Naive thymus-derived CD8-positive, alpha-beta T cell (primary cell): Measurements from ENCODE around the gene NKG7. TPM values are rescaled to one million over a fixed set of nuclear protein-coding genes. Genes with fewer than 3 reads are reported as not detected.

Experiments
- ATAC-seq, 2 donors: fragments of 150-1000 bp; cut with Tn5 transposase in 1 of 2; sonication (Bioruptor Pico), chemical (Tn5 transposase) in 1 of 2; 1 replicate in 1 of 2; 2 replicates in 1 of 2; pipeline ENCODE4 v1.10.0; 2021; ENCODE audit warnings: mild to moderate bottlenecking in 2 of 2, moderate library complexity in 2 of 2
- POLR2A ChIA-PET: fragments of 350-600 bp; sonication (Branson Sonifier 250); formaldehyde crosslinking; loops from one replicate; lab custom pipeline; 2021; ENCODE audit warnings: antibody characterized with exemption; lab: Charles Lee
- DNase-seq, 10 donors: peaks; one replicate each; pipeline versions ENCODE4 v3.0.0 to v3.0.0-alpha.2; 2020 to 2022
- H3K27ac Mint-ChIP-seq, 10 donors: one replicate each; pipeline ENCODE4 v1.8.0; 2020 to 2022; ENCODE audit warnings: mild to moderate bottlenecking in 10 of 10, mixed read lengths in 10 of 10, moderate library complexity in 4 of 10, inconsistent platforms in 1 of 10
- H3K27me3 Mint-ChIP-seq, 5 donors: one replicate each; pipeline ENCODE4 v1.8.0; 2021 to 2022; ENCODE audit warnings: mixed read lengths in 5 of 5
- H3K36me3 Mint-ChIP-seq, 3 donors: one replicate each; pipeline ENCODE4 v1.8.0; 2020 to 2022; ENCODE audit warnings: mixed read lengths in 3 of 3, mild to moderate bottlenecking in 2 of 3, inconsistent platforms in 1 of 3
- H3K4me1 Mint-ChIP-seq, 4 donors: one replicate each; pipeline ENCODE4 v1.8.0; 2021 to 2022; ENCODE audit warnings: mixed read lengths in 4 of 4
- H3K4me3 Mint-ChIP-seq, 10 donors: one replicate each; pipeline ENCODE4 v1.8.0; 2020 to 2022; ENCODE audit warnings: mild to moderate bottlenecking in 10 of 10, mixed read lengths in 10 of 10, moderate library complexity in 6 of 10, inconsistent platforms in 1 of 10
- H3K9me3 Mint-ChIP-seq, 9 donors: one replicate each; pipeline ENCODE4 v1.8.0; 2020 to 2022; ENCODE audit warnings: mixed read lengths in 9 of 9, mild to moderate bottlenecking in 3 of 9, inconsistent platforms in 1 of 9, moderate library complexity in 1 of 9
- polyA plus RNA-seq, 3 donors: library from polyadenylated mRNA; unstranded; fragments of 300-500 nt; fragmentation: Illumina TruSeq; gene quantifications; one replicate each; pipeline ENCODE4 v1.2.3, GENCODE V29; 2021
- total RNA-seq, 8 experiments: library from RNA in 2 of 8; stranded (reverse) in 2 of 8; gene quantifications; one replicate each; pipeline ENCODE4 v1.2.3 and lab custom pipeline; 2021 to 2026

Gene NKG7
- total and polyA plus RNA-seq, 5 experiments from 2014 or later: 3.8 to 1,629 (median 41.7) TPM

GRCh38 chr19:51339687-51340656, 32.5 kb downstream of the NKG7 start:
- H3K36me3 Mint-ChIP-seq: peaks cover 0 to 2% (median 0%) of the 10 kb centered on the region in 3 donors
- POLR2A ChIA-PET: interaction anchor here (0.7 to 1.9 kb wide), 5 partner anchors 28 to 102 kb away, joined by 3 to 5 read pairs (median 4); partner anchors contain the start of genes NKG7 and SIGLEC10
- H3K4me1 Mint-ChIP-seq: peaks cover 20 to 35% (median 21%) of the 10 kb centered on the region in 4 donors

GRCh38 chr19:51339313-51339686, 33.2 kb downstream of the NKG7 start:
- DNase-seq: no peak
- H3K27ac Mint-ChIP-seq: peak overlapping the region in 9 of 10 donors; percentile 18 to 84 (median 61)
- peak overlapping the region; percentile 75 to 92 (median 89) for H3K4me3 Mint-ChIP-seq
- H3K4me1 Mint-ChIP-seq: peaks cover 20 to 31% (median 21%) of the 10 kb centered on the region in 4 donors
- ATAC-seq: peak in 1 of 2 donors; percentile 6
- H3K27me3 Mint-ChIP-seq: peaks cover 0 to 12% (median 3%) of the 10 kb centered on the region in 5 donors
- H3K9me3 Mint-ChIP-seq: no peaks in the 10 kb centered on the region
- H3K36me3 Mint-ChIP-seq: no peaks in the 10 kb centered on the region
- POLR2A ChIA-PET: interaction anchor here (0.7 to 1.0 kb wide), 2 partner anchors 29 to 33 kb away, joined by 4 to 5 read pairs; partner anchors contain the start of gene NKG7

More at GRCh38 chr19:51339687-51340656, 32.5 kb downstream of the NKG7 start:
- Mint-ChIP-seq H3K4me3 (peak overlapping the region; percentile 75 to 92 (median 89)), H3K27ac (peak overlapping the region in 7 of 10 donors; percentile 47 to 84 (median 61)), H3K9me3 (no peaks in the 10 kb centered on the region), H3K27me3 (peaks cover 0 to 6% (median 3%) of the 10 kb centered on the region in 5 donors)
- DNase-seq (peak; percentile 33 to 89 (median 68)), ATAC-seq (peak; percentile 52 to 53)

GRCh38 chr19:51338563-51339312, 33.7 kb downstream of the NKG7 start:
- DNase-seq: peak; percentile 68 to 89 (median 83)
- H3K4me3 Mint-ChIP-seq: peak overlapping the region; percentile 75 to 92 (median 89)
- H3K36me3 Mint-ChIP-seq: no peaks in the 10 kb centered on the region
- ATAC-seq: peak; percentile 86 to 89
- H3K9me3 Mint-ChIP-seq: no peaks in the 10 kb centered on the region
- H3K4me1 Mint-ChIP-seq: peaks cover 20 to 26% (median 21%) of the 10 kb centered on the region in 4 donors
- POLR2A ChIA-PET: interaction anchor here (0.7 to 1.0 kb wide), 2 partner anchors 29 to 34 kb away, joined by 4 to 5 read pairs; partner anchors contain the start of gene NKG7
- peak overlapping the region in 9 of 10 donors; percentile 18 to 84 (median 61) for H3K27ac Mint-ChIP-seq
- H3K27me3 Mint-ChIP-seq: peaks cover 2 to 18% (median 5%) of the 10 kb centered on the region in 5 donors

GRCh38 chr19:51337861-51338562, 34.4 kb downstream of the NKG7 start:
- POLR2A ChIA-PET: no interaction called here
- ATAC-seq (no peak), DNase-seq (no peak)
- H3K9me3 Mint-ChIP-seq: no peaks in the 10 kb centered on the region
- H3K4me3 Mint-ChIP-seq: peak overlapping the region; percentile 75 to 92 (median 89)
- peaks cover 19 to 22% (median 21%) of the 10 kb centered on the region in 4 donors for H3K4me1 Mint-ChIP-seq
- H3K27ac Mint-ChIP-seq: no peak overlapping the region
- no peaks in the 10 kb centered on the region for H3K36me3 Mint-ChIP-seq
- peaks cover 2 to 20% (median 5%) of the 10 kb centered on the region in 5 donors for H3K27me3 Mint-ChIP-seq

- Mint-ChIP-seq H3K9me3 (no peaks in the 10 kb centered on the region), H3K4me1 (peaks cover 14 to 22% (median 16%) of the 10 kb centered on the region in 4 donors), H3K27ac (no peak overlapping the region), H3K36me3 (no peaks in the 10 kb centered on the region), H3K4me3 (no peak overlapping the region), H3K27me3 (peaks cover 2 to 21% (median 5%) of the 10 kb centered on the region in 5 donors)
- DNase-seq: no peak
- POLR2A ChIA-PET: no interaction called here
- ATAC-seq: no peak
These were observed 35.2 kb downstream of the NKG7 start for GRCh38 chr19:51337141-51337860.

- peaks cover 0 to 9% (median 0%) of the 10 kb centered on the region in 9 donors for H3K9me3 Mint-ChIP-seq
- POLR2A ChIA-PET: interaction anchor here (0.7 kb wide), 1 partner anchor 82 kb away, joined by 3 read pairs; no protein-coding TSS in a partner anchor
- peaks cover 6 to 8% (median 7%) of the 10 kb centered on the region in 4 donors for H3K4me1 Mint-ChIP-seq
- H3K27ac Mint-ChIP-seq: peak overlapping the region in 1 of 10 donors; percentile 80
- no peak overlapping the region for H3K4me3 Mint-ChIP-seq
- peaks cover 3 to 18% (median 5%) of the 10 kb centered on the region in 3 donors for H3K36me3 Mint-ChIP-seq
- ATAC-seq: no peak
- H3K27me3 Mint-ChIP-seq: peaks cover 19 to 55% (median 29%) of the 10 kb centered on the region in 5 donors
- DNase-seq: no peak
These were observed 38.5 kb downstream of the NKG7 start for GRCh38 chr19:51333836-51334460.

- H3K27me3 Mint-ChIP-seq: peaks cover 24 to 77% (median 43%) of the 10 kb centered on the region in 5 donors
- ATAC-seq: no peak
- H3K9me3 Mint-ChIP-seq: peaks cover 0 to 9% (median 0%) of the 10 kb centered on the region in 9 donors
- POLR2A ChIA-PET: no interaction called here
- H3K4me3 Mint-ChIP-seq: no peak overlapping the region
- H3K27ac Mint-ChIP-seq: no peak overlapping the region
- DNase-seq: no peak
- peaks cover 7 to 9% (median 7%) of the 10 kb centered on the region in 4 donors for H3K4me1 Mint-ChIP-seq
- H3K36me3 Mint-ChIP-seq: peaks cover 3 to 18% (median 5%) of the 10 kb centered on the region in 3 donors
These were observed 40.7 kb downstream of the NKG7 start for GRCh38 chr19:51331716-51332115.

GRCh38 chr19:51331193-51331592, 41.3 kb downstream of the NKG7 start:
- POLR2A ChIA-PET: no interaction called here
- no peak overlapping the region for H3K27ac Mint-ChIP-seq

GRCh38 chr19:51330366-51330765, 42.1 kb downstream of the NKG7 start:
- H3K27ac Mint-ChIP-seq: no peak overlapping the region
- ATAC-seq: no peak
- H3K36me3 Mint-ChIP-seq: peaks cover 3 to 18% (median 5%) of the 10 kb centered on the region in 3 donors
- peaks cover 0 to 9% (median 0%) of the 10 kb centered on the region in 9 donors for H3K9me3 Mint-ChIP-seq
- peaks cover 7 to 9% (median 7%) of the 10 kb centered on the region in 4 donors for H3K4me1 Mint-ChIP-seq
- H3K4me3 Mint-ChIP-seq: no peak overlapping the region
- peaks cover 31 to 88% (median 55%) of the 10 kb centered on the region in 5 donors for H3K27me3 Mint-ChIP-seq
- no peak for DNase-seq
- POLR2A ChIA-PET: no interaction called here

More at GRCh38 chr19:51331193-51331592, 41.3 kb downstream of the NKG7 start:
- H3K4me1 Mint-ChIP-seq: peaks cover 7 to 9% (median 7%) of the 10 kb centered on the region in 4 donors
- DNase-seq (no peak), ATAC-seq (no peak)
- peaks cover 3 to 18% (median 5%) of the 10 kb centered on the region in 3 donors for H3K36me3 Mint-ChIP-seq
- peaks cover 24 to 81% (median 47%) of the 10 kb centered on the region in 5 donors for H3K27me3 Mint-ChIP-seq
- H3K4me3 Mint-ChIP-seq: peak overlapping the region in 1 of 10 donors; percentile 36
- H3K9me3 Mint-ChIP-seq: peaks cover 0 to 9% (median 0%) of the 10 kb centered on the region in 9 donors

GRCh38 chr19:51329411-51329810, 43.0 kb downstream of the NKG7 start:
- Mint-ChIP-seq H3K4me1 (peaks cover 7 to 9% (median 7%) of the 10 kb centered on the region in 4 donors), H3K4me3 (peak overlapping the region in 2 of 10 donors; percentile 33 to 75), H3K36me3 (peaks cover 3 to 18% (median 5%) of the 10 kb centered on the region in 3 donors), H3K9me3 (peaks cover 0 to 9% (median 0%) of the 10 kb centered on the region in 9 donors), H3K27me3 (peaks cover 32 to 88% (median 64%) of the 10 kb centered on the region in 5 donors), H3K27ac (peak overlapping the region in 1 of 10 donors; percentile 34)
- ATAC-seq (no peak), DNase-seq (no peak)
- POLR2A ChIA-PET: no interaction called here
